Smooth muscle cell (in vitro differentiated cells): ENCODE measurements around the gene ZDHHC1. TPM values are rescaled to one million over a fixed set of nuclear protein-coding genes. Genes with fewer than 3 reads are reported as not detected.

Source experiments
- DNase-seq: peaks from one replicate; lab custom pipeline; 2025; ENCODE audit not compliant: unreplicated experiment; lab: John Stamatoyannopoulos, UW
- H2AFZ ChIP-seq: fragments of 200-600 bp; sonication (generic); 2 replicates; pipeline ENCODE4 v1.6.0; 2016; ENCODE audit warnings: antibody characterized with exemption, low read depth, mild to moderate bottlenecking
- H3F3A ChIP-seq: fragments of 200-600 bp; sonication (generic); 2 replicates; pipeline ENCODE4 v1.6.0; 2017; ENCODE audit warnings: antibody characterized with exemption, low read depth
- H3K27ac ChIP-seq: fragments of 200-600 bp; sonication (generic); 2 replicates; pipeline ENCODE4 v1.5.1; 2016; ENCODE audit warnings: low read depth, mild to moderate bottlenecking
- H3K27me3 ChIP-seq: fragments of 200-600 bp; sonication (generic); 2 replicates; pipeline ENCODE4 v1.6.1; 2016; ENCODE audit warnings: low read depth, mild to moderate bottlenecking
- H3K36me3 ChIP-seq: fragments of 200-600 bp; sonication (generic); 2 replicates; pipeline ENCODE4 v1.5.1; 2016; ENCODE audit warnings: low read depth
- H3K4me1 ChIP-seq: fragments of 200-600 bp; sonication (generic); 2 replicates; pipeline ENCODE4 v1.5.1; 2016; ENCODE audit warnings: low read depth
- H3K4me2 ChIP-seq: fragments of 200-600 bp; sonication (generic); 2 replicates; pipeline ENCODE4 v1.6.0; 2016; ENCODE audit warnings: mild to moderate bottlenecking
- H3K4me3 ChIP-seq: fragments of 200-600 bp; sonication (generic); 2 replicates; pipeline ENCODE4 v1.5.1; 2016; ENCODE audit warnings: mild to moderate bottlenecking
- H3K79me2 ChIP-seq: fragments of 200-600 bp; sonication (generic); 2 replicates; pipeline ENCODE4 v1.6.0; 2016; ENCODE audit warnings: low read depth, mild to moderate bottlenecking
- H3K9ac ChIP-seq: fragments of 200-600 bp; sonication (generic); 2 replicates; pipeline ENCODE4 v1.6.0; 2016; ENCODE audit warnings: low read depth
- H3K9me3 ChIP-seq: fragments of 200-600 bp; sonication (generic); replicated peaks from 2 replicates; pipeline ENCODE4 v1.5.1; 2016; ENCODE audit warnings: low read depth
- H4K20me1 ChIP-seq: fragments of 200-600 bp; sonication (generic); 2 replicates; pipeline ENCODE4 v1.6.0; 2016; ENCODE audit warnings: low read depth
- WGBS: methylation state at CpG from one replicate; pipeline ENCODE4 v1.1.7; 2016; ENCODE audit warnings: low lambda C conversion rate; 5-methylcytosine and 5-hydroxymethylcytosine counted together
- polyA plus RNA-seq: library from polyadenylated mRNA; unstranded; fragments of >200 nt; fragmentation: Nextera tagmentation; extraction: Ambion mirVana; gene quantifications from 2 replicates; pipeline ENCODE4 v1.2.1, GENCODE V29; 2016
- total RNA-seq: library from RNA; depleted of rRNA; stranded (reverse); fragments of >200 nt; gene quantifications from 2 replicates; pipeline ENCODE4 v1.2.3, GENCODE V29; 2014
- TF ChIP-seq, protein P1 (sequence below): fragments of 200-600 bp; sonication (generic); IDR thresholded peaks from 2 replicates; pipeline ENCODE4 v1.5.1; 2017; ENCODE audit warnings: borderline replicate concordance, mild to moderate bottlenecking, antibody characterized with exemption; ENCODE audit not compliant: insufficient read depth, poor library complexity, severe bottlenecking

The ZDHHC1 gene
- total and polyA plus RNA-seq, 2 experiments from 2014 or later, result 7.9 to 15.7 TPM

DNA sequence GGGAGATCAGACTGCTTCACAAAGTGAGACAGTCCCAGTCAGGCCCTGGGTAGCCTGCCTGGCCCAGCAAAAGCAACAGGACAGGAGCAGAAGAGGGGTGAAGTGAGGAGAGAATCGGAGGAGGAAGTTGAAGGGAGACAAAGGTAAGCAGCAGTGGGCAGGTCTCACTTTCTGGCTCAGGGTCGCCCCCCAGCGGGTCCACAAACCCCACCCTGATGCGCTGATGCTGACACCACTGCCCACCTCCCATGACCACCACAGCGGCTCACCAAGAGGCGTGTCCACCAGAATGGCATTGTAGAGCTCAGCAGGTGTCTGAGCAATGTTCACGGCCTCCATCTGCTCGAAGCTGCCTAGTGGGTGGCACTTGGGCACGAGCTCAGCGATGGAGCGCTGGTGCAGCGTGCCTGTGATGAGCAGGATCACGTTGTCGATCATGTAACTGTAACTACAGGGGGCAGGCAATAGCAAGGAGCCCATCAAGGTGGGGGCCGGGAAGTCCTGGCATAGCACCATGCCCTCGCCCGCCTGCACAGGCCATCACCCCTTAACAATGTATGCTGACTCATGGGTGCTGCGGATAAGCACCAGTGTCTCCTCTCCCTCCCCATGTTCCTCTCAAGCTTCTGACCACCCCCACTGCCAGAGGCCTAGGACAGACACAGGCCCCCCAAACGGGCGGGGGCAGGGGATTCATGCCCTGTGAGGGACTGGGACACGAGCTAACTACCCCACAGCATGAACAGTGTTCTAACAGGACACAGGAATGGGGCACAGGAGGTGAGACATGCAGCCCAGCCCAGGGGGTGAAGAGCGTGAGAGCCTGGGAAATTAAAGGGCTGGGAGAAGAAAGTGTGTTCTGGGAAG lies 28.2 kb upstream of the ZDHHC1 start:
- no peaks in the 10 kb centered on the region for H3K36me3 ChIP-seq
- no peak for DNase-seq
- H3F3A ChIP-seq, result no peaks in the 10 kb centered on the region
- H3K9me3 ChIP-seq, result no peaks in the 10 kb centered on the region
- peaks cover 94% of the 10 kb centered on the region for H4K20me1 ChIP-seq
- no peak overlapping the region for H3K9ac ChIP-seq
- H3K4me1 ChIP-seq, result no peaks in the 10 kb centered on the region
- H3K27me3 ChIP-seq, result no peaks in the 10 kb centered on the region
- H2AFZ ChIP-seq, result no peak overlapping the region
- H3K27ac ChIP-seq, result no peak overlapping the region
- no peak overlapping the region for H3K4me3 ChIP-seq
- no peak overlapping the region for H3K4me2 ChIP-seq
- TF ChIP-seq, protein P1, sequence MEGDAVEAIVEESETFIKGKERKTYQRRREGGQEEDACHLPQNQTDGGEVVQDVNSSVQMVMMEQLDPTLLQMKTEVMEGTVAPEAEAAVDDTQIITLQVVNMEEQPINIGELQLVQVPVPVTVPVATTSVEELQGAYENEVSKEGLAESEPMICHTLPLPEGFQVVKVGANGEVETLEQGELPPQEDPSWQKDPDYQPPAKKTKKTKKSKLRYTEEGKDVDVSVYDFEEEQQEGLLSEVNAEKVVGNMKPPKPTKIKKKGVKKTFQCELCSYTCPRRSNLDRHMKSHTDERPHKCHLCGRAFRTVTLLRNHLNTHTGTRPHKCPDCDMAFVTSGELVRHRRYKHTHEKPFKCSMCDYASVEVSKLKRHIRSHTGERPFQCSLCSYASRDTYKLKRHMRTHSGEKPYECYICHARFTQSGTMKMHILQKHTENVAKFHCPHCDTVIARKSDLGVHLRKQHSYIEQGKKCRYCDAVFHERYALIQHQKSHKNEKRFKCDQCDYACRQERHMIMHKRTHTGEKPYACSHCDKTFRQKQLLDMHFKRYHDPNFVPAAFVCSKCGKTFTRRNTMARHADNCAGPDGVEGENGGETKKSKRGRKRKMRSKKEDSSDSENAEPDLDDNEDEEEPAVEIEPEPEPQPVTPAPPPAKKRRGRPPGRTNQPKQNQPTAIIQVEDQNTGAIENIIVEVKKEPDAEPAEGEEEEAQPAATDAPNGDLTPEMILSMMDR, result no peak
- WGBS, result 88% methylated on average over 22 of the region's 22 CpGs
- no peaks in the 10 kb centered on the region for H3K79me2 ChIP-seq

DNA sequence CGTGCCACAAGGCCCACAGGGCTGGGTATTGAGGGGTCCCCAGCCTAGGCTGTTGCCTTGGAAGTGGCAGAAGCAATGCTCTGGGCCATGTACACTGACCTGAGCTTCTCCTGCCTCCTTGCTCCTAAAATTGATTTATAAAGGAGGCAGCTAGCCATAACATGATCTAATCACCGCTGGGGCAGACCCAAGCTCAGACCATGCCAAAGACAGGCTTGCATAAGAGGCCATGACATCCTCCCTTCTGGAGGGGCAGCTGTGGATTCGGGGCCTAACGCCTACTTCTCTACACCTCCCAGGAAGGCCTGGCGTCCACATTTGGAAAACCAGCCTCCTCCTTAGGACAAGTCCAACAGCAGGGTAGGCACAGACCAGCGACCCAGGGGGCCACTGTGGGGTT lies 27.0 kb upstream of the ZDHHC1 start:
- Histone ChIP-seq H3F3A (no peaks in the 10 kb centered on the region), H3K4me1 (no peaks in the 10 kb centered on the region), H3K9ac (no peak overlapping the region), H4K20me1 (peaks cover 84% of the 10 kb centered on the region), H3K4me2 (no peak overlapping the region), H3K9me3 (no peaks in the 10 kb centered on the region), H3K27ac (no peak overlapping the region), H2AFZ (no peak overlapping the region), H3K27me3 (no peaks in the 10 kb centered on the region), H3K36me3 (no peaks in the 10 kb centered on the region), H3K79me2 (no peaks in the 10 kb centered on the region), H3K4me3 (no peak overlapping the region)
- DNase-seq, result no peak
- WGBS, result 97% methylated on average over 6 of the region's 6 CpGs
- TF ChIP-seq, protein P1, result no peak

DNA sequence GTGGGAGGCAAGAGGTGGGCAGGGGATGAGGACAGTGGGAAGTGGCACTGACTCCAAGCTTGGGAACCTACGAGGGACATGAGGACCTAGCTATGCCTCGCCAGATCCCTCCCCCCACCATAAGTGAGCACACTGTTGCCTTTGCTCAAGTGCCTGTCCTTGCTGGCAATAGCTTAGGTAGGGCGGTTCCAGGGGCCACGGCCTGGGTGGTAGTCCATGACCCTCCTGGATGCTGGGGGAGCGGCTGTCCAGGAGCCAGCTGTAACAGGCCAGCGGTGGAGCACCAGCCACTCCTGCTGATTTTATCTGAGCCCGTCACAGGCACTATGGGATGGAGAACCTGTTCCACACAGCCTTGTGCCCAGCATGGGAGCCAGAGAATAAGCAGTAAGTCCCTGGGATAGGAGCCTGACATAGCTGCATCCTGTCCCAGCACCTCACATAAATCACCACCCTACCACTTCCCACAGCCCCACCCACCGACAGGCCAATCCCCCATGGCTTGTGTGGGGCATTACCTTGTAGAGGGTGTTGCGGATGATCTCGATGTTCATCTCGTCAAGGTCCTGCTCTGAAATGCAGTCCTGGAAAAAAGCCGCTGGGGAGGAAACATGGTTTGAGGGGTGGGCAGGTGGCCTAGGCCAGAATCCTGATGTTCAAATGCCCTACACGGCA lies 26.4 kb upstream of the ZDHHC1 start:
- H4K20me1 ChIP-seq, result peaks cover 79% of the 10 kb centered on the region

More for the DNA sequence above, 26.4 kb upstream of the ZDHHC1 start:
- no peaks in the 10 kb centered on the region for H3K4me1 ChIP-seq
- no peak overlapping the region for H3K9ac ChIP-seq
- H3K79me2 ChIP-seq, result no peaks in the 10 kb centered on the region
- H3K4me2 ChIP-seq, result no peak overlapping the region
- DNase-seq, result no peak
- no peak overlapping the region for H3K4me3 ChIP-seq
- TF ChIP-seq, protein P1, result no peak
- H3K9me3 ChIP-seq, result no peaks in the 10 kb centered on the region
- no peak overlapping the region for H3K27ac ChIP-seq
- WGBS, result 95% methylated on average over 13 of the region's 13 CpGs
- no peaks in the 10 kb centered on the region for H3F3A ChIP-seq
- no peak overlapping the region for H2AFZ ChIP-seq
- H3K36me3 ChIP-seq, result no peaks in the 10 kb centered on the region
- no peaks in the 10 kb centered on the region for H3K27me3 ChIP-seq
